Frontal cortex (tissue), 4 donors: ENCODE measurements around the gene CD1D. TPM values are rescaled to one million over a fixed set of nuclear protein-coding genes. Genes with fewer than 3 reads are reported as not detected.
A peak's percentile ranks its signal among the peaks of the same experiment; 100 is the strongest.
"Not testable (repeated sequence)": the region's sequence is repeated elsewhere in the genome, so short reads cannot be mapped to it uniquely, and the experiment has no call there.

ENCODE experiments used
- DNase-seq, 2 donors: peaks; one replicate each; pipeline ENCODE4 v3.0.0; 2012; ENCODE audit warnings: low spot score in 2 of 2
- FAIRE-seq: peaks from 2 replicates; lab custom pipeline; 2012; peaks lifted over from hg19 to GRCh38; lab: Jason Lieb, UNC
- total RNA-seq: library from RNA; depleted of rRNA; stranded (reverse); fragments of >200 nt; gene quantifications from one replicate; pipeline ENCODE4 v1.2.3, GENCODE V29; 2014
- donor health status: control.
- donor health status: control.
- donor health status: control.

CD1D gene
- total RNA-seq, 1 donor from 2014 or later = 0.41 TPM

- DNase-seq = no peak
- FAIRE-seq = no peak
These were observed 11.6 kb upstream of the CD1D start for GRCh38 chr1:158169105-158169504.

- not testable (repeated sequence) for DNase-seq, FAIRE-seq
These were observed 4.8 kb upstream of the CD1D start for GRCh38 chr1:158175915-158176314.

DNA sequence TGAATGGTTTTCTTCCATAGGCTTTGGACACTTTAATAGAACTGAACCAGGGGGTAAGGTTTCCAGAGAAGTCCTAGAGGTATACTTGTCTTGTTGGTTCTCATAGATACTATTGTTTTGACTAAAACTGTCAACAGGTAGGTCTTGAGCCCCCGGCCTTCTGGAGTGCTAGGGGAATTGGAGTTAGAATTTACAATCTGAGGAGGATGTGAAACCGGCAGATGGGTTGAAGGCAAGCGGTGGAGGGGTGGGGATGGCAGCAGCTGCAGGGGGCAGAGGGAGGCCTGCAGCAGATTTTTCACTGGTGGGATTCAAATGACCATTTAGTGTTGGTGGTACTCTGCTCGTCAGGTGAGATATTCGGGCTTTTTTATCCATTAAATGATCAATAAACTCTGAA lies 4.3 kb upstream of the CD1D start:
- FAIRE-seq = no peak
- no peak for DNase-seq

DNA sequence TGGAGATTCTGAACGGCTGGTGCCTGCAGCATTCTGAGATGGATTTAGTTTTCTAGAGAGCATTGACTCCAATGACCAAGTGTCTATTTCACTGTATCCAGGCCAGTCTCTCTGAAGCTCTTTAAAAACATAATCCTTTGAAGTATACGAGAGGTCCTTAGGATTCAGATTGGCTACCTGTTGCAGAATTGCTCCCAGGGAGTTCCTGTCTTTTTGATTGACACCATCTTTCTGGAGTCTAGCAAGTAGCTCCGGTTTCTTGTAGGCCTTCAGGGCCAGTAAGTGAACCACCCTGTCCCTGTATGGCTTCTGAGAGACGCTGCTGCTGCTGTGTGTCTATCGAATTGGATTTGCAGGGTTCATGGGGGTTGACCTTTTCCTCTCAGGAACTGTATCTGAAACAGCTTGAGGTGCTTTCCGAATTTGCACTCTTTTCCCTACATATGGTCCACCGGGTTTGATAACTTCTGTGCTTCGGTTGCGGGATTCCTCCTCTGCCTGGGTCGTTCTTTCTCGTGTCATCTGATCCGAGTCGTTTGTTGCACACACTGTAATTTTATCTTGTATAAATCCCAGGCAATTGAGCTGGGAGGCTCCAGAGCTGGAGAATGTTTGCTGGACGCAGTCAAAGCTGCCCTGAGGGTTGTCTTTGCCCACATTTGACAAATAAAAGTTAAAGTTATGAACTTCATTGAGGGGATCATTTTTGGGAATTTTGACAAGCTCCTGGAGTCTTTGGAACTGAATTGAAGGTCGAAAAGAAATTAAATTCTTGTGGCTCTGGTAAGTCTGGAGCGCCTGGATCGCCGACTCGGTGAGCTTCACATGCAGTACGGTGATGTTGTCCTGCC lies 3.6 kb upstream of the CD1D start:
- DNase-seq, FAIRE-seq: not testable (repeated sequence)

- FAIRE-seq (no peak), DNase-seq (peak; percentile 68 to 69)
These were observed 2.8 kb upstream of the CD1D start for GRCh38 chr1:158177700-158178450.

- no peak for FAIRE-seq
These were observed 1.2 kb upstream of the CD1D start for GRCh38 chr1:158179301-158180041.

GRCh38 chr1:158181577-158181922 lies 855 bp downstream of the CD1D start:
- FAIRE-seq (no peak), DNase-seq (no peak)

More at GRCh38 chr1:158179301-158180041, 1.2 kb upstream of the CD1D start:
- DNase-seq = no peak

DNA sequence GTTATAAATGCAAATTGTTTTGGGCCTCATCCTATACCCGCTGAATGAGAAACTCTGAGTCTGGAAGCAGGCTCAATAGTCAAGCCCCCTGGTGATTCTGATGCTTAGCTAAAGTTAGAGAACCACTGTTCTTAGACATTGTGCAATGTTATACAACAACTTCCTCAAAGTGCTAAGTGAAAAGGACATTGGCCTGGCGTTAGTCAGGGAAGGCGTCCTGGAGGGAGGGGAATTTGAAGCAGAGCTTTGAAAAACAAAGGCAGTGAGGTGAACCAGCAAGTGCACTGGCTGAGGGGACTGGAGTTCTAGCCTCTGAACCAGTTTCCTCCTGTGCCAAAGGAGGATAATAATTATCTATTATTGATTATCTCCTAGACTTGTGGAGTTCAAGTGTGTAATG lies 5.1 kb downstream of the CD1D start:
- DNase-seq (no peak), FAIRE-seq (no peak)

GRCh38 chr1:158186180-158186579 lies 5.5 kb downstream of the CD1D start:
- FAIRE-seq = no peak
- no peak for DNase-seq

GRCh38 chr1:158188611-158189010 lies 7.9 kb downstream of the CD1D start:
- FAIRE-seq (no peak), DNase-seq (no peak)

DNA sequence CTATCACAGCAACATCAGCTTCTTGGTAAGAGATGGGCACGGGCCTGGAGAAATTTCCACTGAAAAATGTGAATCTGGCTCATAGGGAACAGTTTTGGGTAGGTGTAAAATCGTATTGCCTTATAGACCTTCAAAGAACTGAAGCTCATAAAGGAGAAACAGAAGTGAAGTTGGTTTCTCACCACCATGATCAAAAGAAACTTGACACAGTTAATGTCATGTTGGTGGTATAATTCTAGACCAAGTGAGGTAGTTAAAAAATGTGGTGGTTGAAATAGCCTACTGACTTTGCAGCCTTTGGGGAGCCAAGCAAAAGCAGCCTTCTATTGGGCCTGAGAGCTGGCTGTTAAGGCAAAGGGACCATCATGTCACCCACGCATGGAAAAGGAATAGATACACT lies 8.9 kb downstream of the CD1D start:
- DNase-seq (no peak), FAIRE-seq (no peak)

DNA sequence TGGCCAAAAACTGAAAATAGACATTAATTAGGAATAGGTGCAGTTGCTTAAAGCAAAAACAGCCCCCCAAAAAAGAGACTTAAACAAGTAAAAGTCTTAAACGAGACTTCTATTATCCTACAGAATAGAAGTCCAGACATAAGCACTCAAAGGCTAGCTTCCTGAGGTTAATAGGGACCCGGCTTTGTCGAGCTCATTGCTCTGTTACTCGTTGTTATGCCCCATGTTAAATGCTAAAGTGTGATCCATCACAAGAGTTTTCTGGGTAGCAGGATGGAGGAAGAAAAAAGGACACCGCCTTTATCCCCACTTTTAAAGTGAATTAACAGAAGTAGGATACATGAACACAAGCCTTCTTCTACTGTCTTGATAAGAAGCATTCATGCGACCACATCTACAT lies 10.6 kb downstream of the CD1D start:
- FAIRE-seq (no peak), DNase-seq (no peak)

GRCh38 chr1:158196461-158196860 lies 15.8 kb downstream of the CD1D start:
- DNase-seq (no peak), FAIRE-seq (no peak)

DNA sequence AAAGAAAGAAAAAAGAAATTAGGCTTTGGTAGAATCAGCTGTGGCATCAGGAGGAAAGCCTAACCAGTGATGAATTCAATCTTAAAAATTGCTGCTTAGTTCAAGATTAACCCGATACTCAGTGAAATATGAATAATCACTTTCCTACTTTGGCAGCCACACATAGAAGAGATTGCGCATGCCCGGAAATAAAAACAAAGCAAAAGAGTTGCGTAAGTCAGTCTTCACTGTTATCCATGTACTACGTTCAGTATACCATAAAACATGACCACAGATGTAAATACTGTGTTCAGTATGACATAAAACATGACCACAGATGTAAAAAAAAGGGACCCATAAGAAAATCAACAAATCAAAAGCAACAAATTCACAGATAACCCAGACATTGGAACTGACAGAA lies 19.2 kb downstream of the CD1D start:
- FAIRE-seq (no peak), DNase-seq (no peak)

- no peak for FAIRE-seq
- no peak for DNase-seq
These were observed 19.8 kb downstream of the CD1D start for GRCh38 chr1:158200527-158200926.

- FAIRE-seq (peak; percentile 76), DNase-seq (peak in 1 of 2 donors; percentile 46)
These were observed 23.2 kb downstream of the CD1D start for GRCh38 chr1:158203693-158204457.

DNA sequence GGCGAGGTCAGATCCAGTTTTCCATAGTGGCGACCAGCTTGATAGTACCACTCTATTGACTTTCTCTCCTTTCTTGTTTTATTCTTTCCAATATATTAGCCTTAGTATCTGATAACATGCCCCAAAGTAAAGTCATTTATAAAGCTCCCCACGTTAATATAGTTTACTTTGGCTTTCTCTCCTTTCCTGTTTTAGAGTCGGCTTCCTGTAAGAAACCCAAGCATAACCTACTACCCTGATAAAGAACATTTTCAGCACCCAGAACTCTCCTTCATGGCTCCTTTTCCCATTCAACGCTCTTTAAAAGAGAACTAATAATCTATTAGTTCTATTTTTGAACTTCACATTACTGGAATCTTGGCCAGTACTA lies 23.7 kb downstream of the CD1D start:
- FAIRE-seq = no peak
- DNase-seq = no peak

DNA sequence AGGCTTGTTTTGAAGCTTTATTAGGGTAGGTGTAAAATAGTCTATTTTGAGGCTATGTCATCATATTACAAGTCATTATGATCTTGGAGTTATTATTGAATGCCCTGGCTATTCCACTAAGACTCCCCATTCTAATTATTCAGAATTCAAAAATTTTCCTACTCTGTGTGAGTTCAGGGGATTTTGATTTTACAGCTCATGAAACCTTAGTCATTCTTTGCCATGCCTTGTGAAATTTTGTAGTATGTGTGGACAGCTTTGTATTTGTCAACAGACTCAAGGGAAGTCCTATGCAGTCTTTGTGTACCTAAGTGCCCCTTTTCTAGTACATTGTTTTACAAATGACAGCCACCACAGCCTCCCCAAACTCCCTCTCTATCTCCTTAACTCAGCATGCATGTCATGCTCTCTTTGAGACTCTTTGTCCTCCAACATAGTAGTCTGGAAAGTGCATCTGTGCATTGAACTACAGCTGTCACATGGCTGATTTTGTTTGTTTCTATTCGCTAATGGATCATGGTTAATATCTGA lies 28.0 kb downstream of the CD1D start:
- DNase-seq (no peak), FAIRE-seq (no peak)

- FAIRE-seq = no peak
- no peak for DNase-seq
These were observed 31.6 kb downstream of the CD1D start for GRCh38 chr1:158212320-158212719.

- FAIRE-seq, DNase-seq: not testable (repeated sequence)
These were observed 42.8 kb downstream of the CD1D start for GRCh38 chr1:158223445-158223844.
